ENCODE measurements around the gene DCST1.

The DCST1 gene

DNA sequence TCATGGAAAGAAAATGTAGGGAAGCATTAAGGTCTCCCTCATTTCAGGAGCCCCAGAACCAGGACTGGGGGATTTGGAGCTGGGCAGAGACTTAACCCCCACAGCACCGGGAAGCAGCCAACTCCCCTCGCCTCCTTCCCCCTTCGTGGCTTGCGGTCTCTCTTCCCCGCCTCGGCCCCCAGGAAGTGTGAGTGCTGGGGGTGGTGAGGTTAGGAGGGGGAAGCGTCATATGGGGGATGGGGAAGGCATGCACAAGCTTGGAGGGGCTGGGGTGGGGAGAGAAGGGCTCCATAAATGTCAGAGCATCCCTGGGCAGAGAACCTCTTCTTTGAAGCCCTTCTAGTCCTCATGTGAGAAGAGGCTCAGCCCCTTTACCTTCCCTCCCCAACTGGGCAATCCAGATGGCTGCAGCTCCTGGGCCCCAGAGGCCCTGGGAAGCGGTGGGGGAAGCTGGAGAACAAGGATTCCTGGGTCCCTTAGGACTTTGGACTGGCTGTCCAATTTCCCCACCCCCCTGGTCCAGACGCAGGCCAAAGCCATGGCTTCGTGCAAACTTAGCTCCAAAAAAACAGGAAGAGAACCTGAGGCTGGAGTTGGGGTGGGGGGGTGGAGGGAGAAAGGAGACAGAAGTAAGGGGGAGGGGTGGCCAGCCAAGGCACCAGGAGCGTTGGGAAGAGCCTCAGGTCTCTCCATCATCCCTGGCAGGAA, 23.3 kb upstream of the DCST1 start:
- TF ChIP-seq, protein P1, sequence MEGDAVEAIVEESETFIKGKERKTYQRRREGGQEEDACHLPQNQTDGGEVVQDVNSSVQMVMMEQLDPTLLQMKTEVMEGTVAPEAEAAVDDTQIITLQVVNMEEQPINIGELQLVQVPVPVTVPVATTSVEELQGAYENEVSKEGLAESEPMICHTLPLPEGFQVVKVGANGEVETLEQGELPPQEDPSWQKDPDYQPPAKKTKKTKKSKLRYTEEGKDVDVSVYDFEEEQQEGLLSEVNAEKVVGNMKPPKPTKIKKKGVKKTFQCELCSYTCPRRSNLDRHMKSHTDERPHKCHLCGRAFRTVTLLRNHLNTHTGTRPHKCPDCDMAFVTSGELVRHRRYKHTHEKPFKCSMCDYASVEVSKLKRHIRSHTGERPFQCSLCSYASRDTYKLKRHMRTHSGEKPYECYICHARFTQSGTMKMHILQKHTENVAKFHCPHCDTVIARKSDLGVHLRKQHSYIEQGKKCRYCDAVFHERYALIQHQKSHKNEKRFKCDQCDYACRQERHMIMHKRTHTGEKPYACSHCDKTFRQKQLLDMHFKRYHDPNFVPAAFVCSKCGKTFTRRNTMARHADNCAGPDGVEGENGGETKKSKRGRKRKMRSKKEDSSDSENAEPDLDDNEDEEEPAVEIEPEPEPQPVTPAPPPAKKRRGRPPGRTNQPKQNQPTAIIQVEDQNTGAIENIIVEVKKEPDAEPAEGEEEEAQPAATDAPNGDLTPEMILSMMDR (IDR thresholded peaks at IDR 0.05; ENCODE audit: borderline replicate concordance, insufficient read depth, low read depth, low read length), result no peak
- no peak overlapping the region for H3K4me3 ChIP-seq (ENCODE audit: low read depth, low read length)

DNA sequence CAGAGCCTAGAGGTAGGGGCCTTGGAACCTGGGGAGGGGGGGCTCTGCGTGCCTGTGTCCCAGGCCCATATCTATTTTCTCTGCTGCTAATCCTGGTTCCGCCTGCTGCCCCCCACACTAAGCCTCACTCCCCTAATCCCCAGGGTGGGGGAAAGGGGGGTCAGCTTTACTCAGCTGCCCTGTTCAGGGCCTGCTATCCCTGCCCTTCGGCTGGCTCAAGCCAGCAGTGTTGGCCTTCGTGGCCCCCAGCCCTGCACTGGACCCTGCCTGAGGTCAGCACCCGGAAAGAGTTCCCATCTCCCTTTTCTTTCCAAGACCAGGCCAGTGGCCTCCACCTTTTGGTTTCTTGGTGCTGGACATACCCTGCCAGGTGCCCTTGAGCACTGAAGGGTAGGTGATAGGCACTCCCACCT, 22.6 kb upstream of the DCST1 start:
- no peak overlapping the region for H3K4me3 ChIP-seq (ENCODE audit: low read depth, low read length)
- TF ChIP-seq, protein P1 (IDR thresholded peaks at IDR 0.05; ENCODE audit: borderline replicate concordance, insufficient read depth, low read depth, low read length), result no peak

DNA sequence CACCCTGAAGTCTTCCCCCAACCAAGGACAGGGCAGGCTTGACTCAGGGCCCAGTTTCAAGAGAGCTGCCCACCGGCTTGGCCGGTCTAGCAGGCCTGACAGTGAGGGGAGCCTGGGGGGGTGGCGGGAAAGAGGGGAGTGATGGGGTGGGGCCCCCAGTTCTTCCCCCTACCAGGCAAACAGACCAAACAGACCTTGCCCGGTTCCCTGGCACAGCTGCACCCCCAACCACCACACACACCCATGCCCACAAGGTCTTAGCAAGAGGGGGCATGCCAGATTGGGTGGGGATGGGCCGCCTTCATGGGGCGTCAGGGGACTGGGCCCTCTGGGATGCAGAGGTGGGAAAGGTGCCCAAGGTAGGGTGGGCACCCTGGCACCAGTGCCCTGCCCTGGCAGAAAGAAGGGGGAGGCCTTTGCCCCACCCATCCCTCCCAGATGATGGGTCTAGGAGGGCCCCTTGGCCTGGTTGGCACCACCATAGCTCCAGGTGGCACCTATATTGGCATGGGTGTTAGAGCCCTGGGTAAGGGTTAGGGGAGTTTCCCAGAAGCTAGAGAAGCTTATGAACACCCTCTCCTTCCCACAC, 22.1 kb upstream of the DCST1 start:
- TF ChIP-seq, protein P1 (IDR thresholded peaks at IDR 0.05; ENCODE audit: borderline replicate concordance, insufficient read depth, low read depth, low read length), result no peak
- no peak overlapping the region for H3K4me3 ChIP-seq (ENCODE audit: low read depth, low read length)

DNA sequence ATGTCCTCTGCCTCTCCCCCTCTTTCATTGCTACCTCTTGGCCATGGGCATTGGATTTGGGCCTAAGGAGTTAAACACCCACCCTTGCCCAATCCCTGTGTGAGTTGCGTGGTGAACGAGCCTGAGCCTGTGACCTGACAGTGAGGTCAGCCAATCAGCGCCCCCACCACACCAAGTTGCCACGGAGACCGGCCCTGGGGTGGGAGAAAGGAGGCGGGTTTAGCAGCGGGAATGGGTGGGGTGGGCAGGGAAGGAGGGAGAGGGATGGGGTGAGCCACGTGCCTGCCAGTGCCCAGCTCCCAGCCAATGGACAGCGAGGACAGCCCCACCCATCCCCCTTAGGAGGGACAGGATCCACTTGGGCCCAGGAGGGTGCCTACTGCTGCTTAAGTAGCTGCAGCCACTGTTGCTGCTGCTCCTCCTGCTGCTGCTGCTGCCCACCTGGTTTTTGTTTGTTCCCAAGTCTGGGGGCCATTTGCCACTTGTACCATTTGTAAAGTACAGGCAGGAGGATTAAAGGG, 21.5 kb upstream of the DCST1 start:
- TF ChIP-seq, protein P1 (IDR thresholded peaks at IDR 0.05; ENCODE audit: borderline replicate concordance, insufficient read depth, low read depth, low read length), result no peak
- H3K4me3 ChIP-seq (ENCODE audit: low read depth, low read length), result no peak overlapping the region

DNA sequence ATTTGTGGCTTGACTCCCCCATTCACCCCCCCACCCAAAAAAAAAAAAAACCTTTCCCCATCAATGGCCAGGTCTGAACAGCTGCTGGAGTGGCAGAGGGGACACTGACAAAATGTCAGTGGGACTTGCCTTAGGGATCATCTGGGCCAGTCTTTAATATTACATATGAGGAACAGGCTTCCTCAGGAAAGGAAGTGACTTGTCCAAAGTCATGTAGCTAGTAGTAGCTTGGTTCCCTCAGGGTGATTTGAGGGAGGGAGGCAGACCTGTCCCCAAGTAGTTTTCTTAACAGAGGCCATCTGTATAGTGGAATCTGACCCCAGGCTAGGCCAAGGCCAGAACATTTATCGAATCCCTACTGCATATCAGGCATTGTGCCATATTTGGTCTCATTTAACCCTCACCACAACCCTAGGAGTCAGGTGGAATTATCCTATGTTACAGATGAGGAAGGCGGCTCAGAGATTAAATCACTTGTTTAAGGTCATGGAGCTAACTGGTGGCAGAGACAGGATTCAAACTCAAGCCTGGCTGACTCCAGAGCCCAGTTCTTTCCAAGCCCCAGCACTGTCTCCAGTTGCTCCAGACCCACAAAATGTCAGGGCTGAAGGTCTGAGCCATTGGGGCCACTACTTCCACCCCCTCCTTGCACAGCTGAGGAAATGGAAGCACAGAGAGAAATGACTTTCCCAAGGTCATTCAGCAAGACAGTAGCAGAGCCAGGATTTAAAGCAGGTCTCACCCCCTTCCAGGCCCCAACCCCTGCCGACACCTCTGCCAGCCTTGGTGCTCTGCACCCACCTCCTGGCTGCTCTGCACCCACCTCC, 20.6 kb upstream of the DCST1 start:
- TF ChIP-seq, protein P1 (IDR thresholded peaks at IDR 0.05; ENCODE audit: borderline replicate concordance, insufficient read depth, low read depth, low read length), result no peak
- H3K4me3 ChIP-seq (ENCODE audit: low read depth, low read length), result no peak overlapping the region

DNA sequence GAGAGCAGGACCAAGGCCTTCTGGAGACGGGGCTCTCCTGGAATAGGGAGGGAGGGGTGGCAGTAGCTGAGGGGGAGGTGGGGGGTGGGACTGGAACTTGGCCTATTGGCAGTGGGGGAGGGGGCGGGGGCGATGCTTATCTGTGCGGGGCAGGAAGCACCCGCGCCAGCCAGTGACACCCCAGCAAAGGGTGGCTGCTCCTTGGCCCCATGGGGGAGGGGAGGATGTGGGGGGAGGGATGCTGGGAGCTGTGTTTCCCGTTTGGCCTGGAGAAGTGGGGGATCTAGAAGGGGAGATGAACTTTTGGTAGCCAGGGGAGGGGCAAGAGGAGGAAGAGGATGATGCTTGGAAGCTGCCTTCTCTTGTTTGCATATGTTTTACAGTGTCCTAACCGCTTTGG, 20.0 kb upstream of the DCST1 start:
- no peak overlapping the region for H3K4me3 ChIP-seq (ENCODE audit: low read depth, low read length)
- TF ChIP-seq, protein P1 (IDR thresholded peaks at IDR 0.05; ENCODE audit: borderline replicate concordance, insufficient read depth, low read depth, low read length), result no peak
